Activated CD4-positive, CD25-positive, alpha-beta regulatory T cell (primary cell): Measurements from ENCODE around the gene C3orf22.

Experiments used
- DNase-seq, 4 experiments: peaks; one replicate each; lab custom pipeline; 2025; lab: John Stamatoyannopoulos, UW

C3orf22 gene

DNA sequence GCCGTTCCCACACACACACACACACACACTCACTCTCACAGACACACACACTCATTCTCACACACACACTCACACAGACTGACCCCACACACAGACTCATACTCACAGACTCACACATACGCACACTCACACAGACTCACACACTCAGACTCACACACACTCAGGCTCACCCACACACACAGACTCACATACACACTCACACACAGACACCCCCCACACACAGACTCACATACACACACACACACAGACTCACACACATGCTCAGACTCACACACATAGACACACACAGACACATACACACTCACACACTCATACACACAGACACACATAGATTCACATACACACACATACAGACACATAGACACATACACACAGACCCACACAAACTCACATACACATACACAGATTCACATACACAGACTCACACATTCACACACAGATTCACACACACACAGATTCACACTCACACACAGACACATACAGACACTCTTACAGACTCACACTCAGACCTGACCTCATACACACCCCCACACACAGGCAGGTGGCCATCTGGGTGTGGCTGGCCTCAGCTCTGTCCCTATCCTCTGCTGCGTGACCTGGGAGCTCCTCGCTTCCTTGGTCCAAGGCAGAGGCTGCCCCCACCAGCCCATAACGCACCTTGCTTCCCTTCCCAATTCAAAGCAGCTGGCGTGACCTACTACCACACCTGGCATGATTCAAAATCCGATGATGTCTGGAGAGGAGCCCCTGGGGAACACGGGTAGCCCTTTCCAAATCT is 1.9 kb downstream of the C3orf22 start:
- no peak for DNase-seq

DNA sequence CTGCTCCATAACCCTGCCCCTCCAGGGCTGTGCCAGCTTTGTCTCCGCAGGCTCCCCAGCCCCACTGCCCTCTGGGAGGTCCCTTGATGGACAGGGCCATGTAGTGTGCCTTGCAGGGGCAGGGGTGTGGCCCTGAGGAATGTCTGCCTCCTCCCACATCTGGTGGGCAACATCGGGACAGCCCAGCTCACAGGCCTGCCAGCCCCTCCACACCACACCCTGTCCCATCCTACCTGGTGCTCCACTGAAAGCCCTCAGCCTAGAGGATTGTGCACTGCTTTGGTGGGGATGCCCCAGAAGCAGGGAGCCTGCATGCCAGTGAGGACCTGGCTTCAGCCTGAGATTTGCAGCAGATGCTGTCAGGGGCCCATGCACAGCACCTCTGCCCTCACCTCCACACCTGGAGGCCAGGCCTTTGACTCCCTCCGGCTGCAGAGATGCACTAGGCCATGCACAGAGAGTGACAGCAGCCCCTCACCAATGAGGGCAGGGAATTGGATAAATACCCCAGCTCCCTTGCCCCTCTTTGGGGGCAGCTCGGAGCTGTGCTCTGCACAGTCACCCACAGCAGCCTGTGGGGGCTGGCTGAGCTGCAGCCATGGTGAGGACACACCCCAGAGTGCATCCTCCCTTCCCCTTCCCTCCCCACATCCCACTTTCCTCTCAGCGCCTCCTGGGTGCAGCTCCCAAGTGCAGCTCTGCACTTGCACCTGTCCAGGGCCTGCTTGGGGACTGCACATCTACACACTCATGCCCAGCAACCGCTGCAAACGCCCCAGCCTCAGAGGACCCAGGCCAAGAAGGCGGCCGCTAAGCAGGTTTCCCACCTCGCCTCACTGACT is 2.7 kb downstream of the C3orf22 start:
- no peak for DNase-seq

- no peak for DNase-seq
These were observed 3.9 kb downstream of the C3orf22 start for GRCh38 chr3:126554560-126555525.

- no peak for DNase-seq
These were observed 5.2 kb downstream of the C3orf22 start for GRCh38 chr3:126553284-126554084.

DNA sequence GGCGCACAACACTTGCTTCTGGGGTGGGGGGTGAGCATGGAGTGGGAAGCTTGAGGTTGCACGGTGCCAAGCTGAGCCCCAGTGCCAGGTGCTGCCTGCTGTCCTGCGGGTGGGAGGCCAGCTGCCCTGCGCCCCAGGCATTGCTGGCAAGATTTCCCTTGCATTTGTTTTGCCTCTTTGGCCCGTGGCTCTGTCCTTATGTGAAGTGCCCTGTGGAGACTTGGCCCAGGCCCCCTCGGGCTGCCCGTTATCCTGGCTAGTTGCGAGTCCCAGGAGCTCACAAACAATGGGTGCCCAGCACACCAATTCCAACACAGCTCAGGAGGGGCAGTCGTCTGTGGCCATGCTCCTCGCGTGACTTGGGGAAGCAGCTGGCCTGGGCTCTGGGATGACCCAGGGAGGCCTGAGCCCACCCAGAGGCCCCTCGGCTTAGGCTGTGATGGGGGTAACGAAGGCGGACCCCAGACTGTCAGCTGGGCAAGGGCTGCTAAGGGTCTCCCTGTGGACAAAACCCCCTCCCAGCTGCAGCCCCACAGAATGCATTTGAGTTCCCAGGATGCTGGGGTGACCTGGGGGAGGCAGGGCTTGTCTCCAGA is 5.9 kb downstream of the C3orf22 start:
- DNase-seq = no peak

DNA sequence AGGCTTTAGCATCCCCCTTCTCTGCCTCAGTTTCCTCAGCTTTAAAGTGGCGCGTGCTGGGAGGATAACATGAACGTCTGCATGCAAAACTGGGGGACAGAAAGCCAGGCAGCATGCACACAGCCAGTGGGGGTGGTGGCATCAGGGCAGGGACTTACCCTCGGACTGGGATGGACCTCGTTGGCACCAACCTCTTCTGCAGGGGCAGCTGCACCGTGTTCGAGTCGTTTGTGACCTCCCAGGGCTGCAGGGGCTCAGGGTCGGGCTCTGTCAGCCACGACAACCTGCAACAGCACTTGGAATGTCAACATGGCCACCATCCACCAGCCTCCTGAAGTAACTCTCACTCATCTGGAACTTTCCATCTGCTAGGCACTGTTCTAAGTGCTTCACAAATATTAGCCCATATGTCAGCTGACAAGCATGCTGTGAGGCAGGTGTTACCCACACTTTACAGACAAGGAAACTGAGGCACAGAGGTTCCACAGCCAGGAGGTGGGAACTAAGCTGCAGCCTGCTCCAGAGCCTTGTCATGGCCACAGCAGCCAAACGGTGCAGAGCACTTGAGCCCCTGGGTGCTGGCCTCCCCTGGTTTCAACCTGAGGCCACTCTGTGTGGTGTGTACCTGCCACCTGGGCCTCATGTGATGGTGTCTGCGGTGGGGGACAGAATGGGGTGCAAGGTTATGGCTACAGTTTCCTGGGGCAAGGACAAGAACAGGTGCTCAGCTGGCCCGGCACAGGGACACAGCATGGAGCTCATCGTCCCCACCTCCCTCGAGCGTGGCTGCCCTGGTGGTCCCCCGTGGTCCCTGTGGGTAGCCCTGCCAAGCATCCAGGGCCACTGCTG is 6.7 kb downstream of the C3orf22 start:
- no peak for DNase-seq

DNA sequence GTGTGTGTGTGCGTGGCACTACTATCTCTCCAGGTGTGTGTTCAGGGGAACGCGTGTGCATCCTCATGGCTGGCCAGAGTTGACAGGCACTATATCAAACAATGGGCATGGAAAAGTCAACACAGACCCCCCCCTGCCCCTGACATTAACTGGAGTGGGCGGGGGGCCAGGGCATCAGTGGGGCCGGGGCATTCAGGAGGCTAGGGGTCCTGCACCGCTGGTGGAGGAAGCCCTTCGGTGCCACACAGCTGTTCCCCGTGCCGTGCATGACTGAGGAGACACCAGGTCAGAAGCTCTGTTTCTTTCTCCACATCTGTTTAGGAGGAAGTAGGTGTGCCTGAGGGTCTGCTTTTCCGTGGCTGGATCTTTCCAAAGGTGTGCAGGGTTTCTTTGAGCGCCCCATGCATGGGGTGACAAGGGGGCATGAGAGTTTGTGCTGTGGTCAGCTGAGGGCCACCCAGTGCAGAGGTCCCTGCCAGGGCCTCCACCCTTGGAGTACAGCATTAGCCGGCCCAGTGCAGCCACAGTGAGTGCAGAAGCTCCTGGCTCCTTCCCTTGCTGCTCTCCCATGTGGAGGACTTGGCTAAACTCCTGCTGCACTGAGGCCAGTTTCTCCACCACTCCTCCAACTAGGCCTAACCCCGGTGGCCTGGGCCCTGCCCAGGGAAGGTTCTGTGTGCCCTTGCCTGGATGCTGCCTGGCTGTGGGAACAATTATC is 7.5 kb downstream of the C3orf22 start:
- DNase-seq = no peak

DNA sequence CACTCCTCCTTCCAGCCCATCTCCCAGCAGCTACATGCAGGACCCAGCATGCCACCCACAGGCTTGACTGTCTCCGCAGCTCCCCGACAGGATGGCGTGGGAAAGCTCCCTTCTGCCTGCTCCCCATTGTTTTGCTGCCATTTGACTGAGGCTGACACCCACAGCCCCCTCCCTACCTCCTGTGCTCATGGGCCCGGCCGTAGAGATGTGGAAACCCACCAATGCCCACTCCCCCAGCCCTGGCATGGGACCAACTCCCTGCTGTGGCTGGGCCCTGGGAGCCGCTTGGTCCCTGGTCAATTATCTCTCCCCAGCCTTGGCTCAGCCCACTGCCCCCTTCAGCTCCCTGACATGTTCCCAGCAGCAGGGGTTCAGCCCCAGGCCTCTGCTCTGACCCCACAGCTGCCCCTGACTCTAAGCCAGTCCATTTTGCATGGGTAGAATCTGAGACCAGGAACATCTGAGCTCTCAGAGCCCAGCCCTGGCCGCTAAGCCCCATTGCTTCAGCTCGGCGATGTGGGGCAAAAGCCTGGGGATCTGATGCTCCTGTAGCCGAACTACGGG is 8.2 kb downstream of the C3orf22 start:
- DNase-seq = no peak

- DNase-seq = no peak
These were observed 8.8 kb downstream of the C3orf22 start for GRCh38 chr3:126549861-126550487.

DNA sequence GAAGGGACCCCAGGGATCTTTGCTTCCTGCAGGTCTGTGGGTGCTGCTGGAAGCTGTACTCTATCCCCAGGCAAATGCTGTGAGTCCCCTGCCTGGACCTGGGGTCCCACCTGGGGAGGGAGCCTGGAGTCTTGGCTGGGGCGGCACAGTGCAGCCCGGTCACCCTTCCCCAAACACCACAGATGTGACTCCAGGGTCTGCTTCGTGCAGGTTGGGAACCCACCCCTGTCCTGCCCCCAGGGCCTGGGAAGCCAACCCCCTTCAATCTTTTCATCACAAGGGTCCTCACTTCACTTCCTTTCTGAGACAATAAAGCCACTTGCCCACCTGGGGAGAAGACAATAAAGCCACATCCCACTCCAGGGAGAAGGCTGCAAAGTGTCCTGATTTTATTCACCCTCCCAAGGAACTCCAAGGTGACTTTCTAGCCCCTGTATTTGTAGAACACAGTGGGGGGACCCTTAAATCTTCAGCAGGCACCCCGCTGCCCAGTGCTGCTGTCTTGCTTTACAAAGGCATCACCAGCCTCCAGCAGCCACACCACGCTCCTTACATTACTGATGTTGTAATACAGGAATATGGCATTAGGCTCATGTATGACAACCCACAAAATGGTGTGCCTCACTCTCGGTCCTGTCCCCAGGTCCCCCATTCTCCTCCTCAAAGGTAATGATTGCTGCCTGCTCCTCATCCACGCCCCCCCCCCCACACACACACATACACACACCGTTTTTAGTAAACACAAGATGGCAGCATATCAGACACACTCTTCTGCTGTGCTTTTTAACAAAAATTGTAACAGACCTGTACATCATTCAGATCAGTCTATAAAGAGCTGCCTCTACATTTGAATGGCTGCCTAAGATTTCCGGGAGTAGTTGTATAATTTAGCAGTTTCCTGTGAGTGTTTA is 9.9 kb downstream of the C3orf22 start:
- DNase-seq = no peak

GRCh38 chr3:126547721-126548120 is 11.0 kb downstream of the C3orf22 start:
- DNase-seq = no peak

GRCh38 chr3:126546549-126547239 is 12.0 kb downstream of the C3orf22 start:
- DNase-seq = no peak

GRCh38 chr3:126546013-126546412 is 12.7 kb downstream of the C3orf22 start:
- DNase-seq = no peak

DNA sequence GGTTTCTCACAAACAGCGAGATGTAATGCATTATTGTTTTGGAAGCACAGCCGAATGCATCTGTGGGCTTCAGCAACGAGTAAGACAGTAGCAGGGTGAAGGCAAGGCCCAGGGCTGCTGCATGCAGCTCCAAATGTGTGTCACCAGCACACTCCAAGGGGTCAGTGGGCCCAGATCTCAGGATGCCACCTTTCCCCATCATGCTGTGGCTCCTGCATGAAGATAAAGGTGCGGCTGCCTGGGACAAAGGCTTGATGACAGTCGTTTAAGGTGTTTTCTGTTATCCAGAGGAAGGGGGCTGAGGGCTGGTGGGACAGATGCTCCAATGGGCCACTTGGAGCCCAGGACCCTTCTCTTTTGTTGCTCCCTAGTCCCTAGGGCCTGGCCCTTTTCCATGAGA is 13.2 kb downstream of the C3orf22 start:
- no peak for DNase-seq

DNA sequence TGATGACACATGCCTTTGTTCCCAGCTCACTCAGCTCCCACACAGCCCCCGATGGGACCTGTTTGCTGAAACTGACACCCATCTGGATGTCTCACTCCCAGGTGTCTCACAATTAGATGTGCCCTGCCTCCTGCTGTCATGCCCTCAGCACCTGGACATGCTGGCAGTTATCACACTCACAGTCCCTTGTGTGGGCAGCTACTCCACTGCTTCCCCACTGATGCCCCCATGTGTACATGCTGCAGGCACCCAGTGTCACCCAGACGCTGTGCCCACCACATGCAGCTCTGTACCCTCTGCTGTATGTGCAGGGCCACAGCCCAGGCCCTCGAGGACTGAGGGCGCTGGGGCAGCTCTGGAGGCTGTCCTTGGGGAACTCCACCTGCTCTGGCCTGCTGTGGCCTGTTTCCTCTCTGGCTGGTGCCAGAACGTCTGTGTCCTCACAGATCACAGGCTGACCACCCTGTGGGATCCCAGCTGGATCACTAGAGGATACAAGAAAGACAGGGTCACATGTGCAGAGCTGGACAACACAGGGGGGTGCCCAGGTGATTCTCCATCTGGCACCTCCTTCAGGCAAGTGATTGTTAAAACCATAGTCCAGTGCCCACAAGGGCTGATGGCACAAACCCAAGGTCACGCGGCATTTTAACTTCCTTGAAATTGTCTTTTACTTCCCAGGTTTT is 14.0 kb downstream of the C3orf22 start:
- no peak for DNase-seq

- DNase-seq = no peak
These were observed 15.2 kb downstream of the C3orf22 start for GRCh38 chr3:126543457-126544061.
